Glutamatergic neuron (in vitro differentiated cells): ENCODE results near the gene PPDPF. TPM values are rescaled to one million over a fixed set of nuclear protein-coding genes. Genes with fewer than 3 reads are reported as not detected.

ENCODE experiments used
- DNase-seq: peaks from one replicate; pipeline ENCODE4 v3.0.0; 2022
- H3K27ac Mint-ChIP-seq: one replicate; pipeline ENCODE4 v1.8.0; 2020; ENCODE audit warnings: mild to moderate bottlenecking, mixed read lengths, inconsistent platforms; ENCODE audit not compliant: unreplicated experiment
- H3K27me3 Mint-ChIP-seq: one replicate; pipeline ENCODE4 v1.8.0; 2020; ENCODE audit warnings: mild to moderate bottlenecking, moderate library complexity, mixed read lengths, inconsistent platforms; ENCODE audit not compliant: unreplicated experiment
- H3K36me3 Mint-ChIP-seq: one replicate; pipeline ENCODE4 v1.8.0; 2020; ENCODE audit warnings: mild to moderate bottlenecking, mixed read lengths, inconsistent platforms; ENCODE audit not compliant: unreplicated experiment
- H3K4me1 Mint-ChIP-seq: one replicate; pipeline ENCODE4 v1.8.0; 2020; ENCODE audit warnings: mild to moderate bottlenecking, low read depth, mixed read lengths, inconsistent platforms; ENCODE audit not compliant: unreplicated experiment
- H3K4me3 Mint-ChIP-seq: one replicate; pipeline ENCODE4 v1.8.0; 2020; ENCODE audit warnings: mild to moderate bottlenecking, mixed read lengths, inconsistent platforms; ENCODE audit not compliant: unreplicated experiment
- H3K9me3 Mint-ChIP-seq: one replicate; pipeline ENCODE4 v1.8.0; 2020; ENCODE audit warnings: mild to moderate bottlenecking, moderate library complexity, mixed read lengths, inconsistent platforms; ENCODE audit not compliant: unreplicated experiment
- total RNA-seq: library from RNA; stranded (reverse); fragmentation: NEBNext Ultra II Directional; extraction: Animal tissue kit (Norgen Biotek cat#: 25700); gene quantifications from one replicate; pipeline ENCODE4 v1.2.1, GENCODE V29; 2021; ENCODE audit not compliant: unreplicated experiment
- TF ChIP-seq, protein P1 (sequence below): fragments of 200-600 bp; sonication (generic); IDR thresholded peaks from one replicate; pipeline ENCODE4 v1.5.0; 2021; ENCODE audit not compliant: partially characterized antibody, unreplicated experiment

The PPDPF gene
- total RNA-seq, 1 donor from 2014 or later = 293 TPM

DNA sequence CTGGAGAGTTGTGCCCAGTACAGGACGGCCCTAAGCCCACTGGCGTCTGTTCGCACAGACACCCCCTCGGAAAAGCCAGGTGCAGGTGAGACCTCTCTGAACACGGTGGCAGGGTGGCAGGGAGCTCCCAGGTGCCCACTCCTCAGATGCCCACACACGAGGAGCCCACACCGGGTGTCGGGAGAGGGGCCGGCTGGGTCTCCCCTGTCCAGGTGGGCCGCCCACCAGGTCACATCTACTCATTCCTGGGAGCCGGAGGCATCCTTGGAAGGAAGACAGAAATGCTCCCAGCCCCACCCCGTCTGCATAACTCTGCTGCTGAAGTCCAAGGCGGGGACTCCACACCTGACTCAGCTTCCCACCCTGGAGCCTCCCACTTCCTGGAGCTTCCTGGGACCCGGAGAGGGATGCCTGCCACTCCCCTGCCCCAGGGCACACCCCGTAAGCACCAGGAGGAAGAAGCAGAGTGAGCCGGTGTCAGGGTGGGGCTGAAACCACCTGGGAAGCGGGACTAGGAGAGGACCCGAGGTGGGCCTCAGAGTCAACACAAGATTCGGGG lies 24.5 kb downstream of the PPDPF start:
- Mint-ChIP-seq H3K4me3 (no peak overlapping the region), H3K27ac (no peak overlapping the region), H3K27me3 (peaks cover 4% of the 10 kb centered on the region), H3K4me1 (peaks cover 3% of the 10 kb centered on the region), H3K36me3 (peaks cover 5% of the 10 kb centered on the region), H3K9me3 (peaks cover 8% of the 10 kb centered on the region)
- TF ChIP-seq, protein P1, sequence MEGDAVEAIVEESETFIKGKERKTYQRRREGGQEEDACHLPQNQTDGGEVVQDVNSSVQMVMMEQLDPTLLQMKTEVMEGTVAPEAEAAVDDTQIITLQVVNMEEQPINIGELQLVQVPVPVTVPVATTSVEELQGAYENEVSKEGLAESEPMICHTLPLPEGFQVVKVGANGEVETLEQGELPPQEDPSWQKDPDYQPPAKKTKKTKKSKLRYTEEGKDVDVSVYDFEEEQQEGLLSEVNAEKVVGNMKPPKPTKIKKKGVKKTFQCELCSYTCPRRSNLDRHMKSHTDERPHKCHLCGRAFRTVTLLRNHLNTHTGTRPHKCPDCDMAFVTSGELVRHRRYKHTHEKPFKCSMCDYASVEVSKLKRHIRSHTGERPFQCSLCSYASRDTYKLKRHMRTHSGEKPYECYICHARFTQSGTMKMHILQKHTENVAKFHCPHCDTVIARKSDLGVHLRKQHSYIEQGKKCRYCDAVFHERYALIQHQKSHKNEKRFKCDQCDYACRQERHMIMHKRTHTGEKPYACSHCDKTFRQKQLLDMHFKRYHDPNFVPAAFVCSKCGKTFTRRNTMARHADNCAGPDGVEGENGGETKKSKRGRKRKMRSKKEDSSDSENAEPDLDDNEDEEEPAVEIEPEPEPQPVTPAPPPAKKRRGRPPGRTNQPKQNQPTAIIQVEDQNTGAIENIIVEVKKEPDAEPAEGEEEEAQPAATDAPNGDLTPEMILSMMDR = no peak
- DNase-seq = no peak

DNA sequence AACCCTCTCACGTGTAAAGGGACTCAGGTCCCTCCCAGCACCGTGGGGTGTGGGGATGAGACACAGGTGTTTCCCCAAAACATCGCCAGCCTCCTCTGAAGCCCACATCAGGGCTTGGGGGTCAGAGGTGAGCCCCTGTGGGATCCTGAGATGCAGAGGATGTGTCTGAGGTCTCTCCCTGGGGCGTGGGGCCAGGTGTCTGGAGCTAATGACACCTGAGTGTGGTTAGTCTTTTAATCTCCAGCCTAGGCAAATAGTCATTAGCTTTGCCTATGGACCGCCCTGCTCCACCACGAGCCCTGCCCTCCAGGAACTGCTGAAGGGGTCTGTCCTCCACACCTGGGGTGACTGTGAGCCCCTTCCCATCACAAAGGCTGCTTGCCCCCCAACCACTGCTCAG lies 25.2 kb downstream of the PPDPF start:
- H3K36me3 Mint-ChIP-seq = peaks cover 5% of the 10 kb centered on the region
- H3K27ac Mint-ChIP-seq = no peak overlapping the region
- peaks cover 3% of the 10 kb centered on the region for H3K4me1 Mint-ChIP-seq
- no peak for DNase-seq
- no peak overlapping the region for H3K4me3 Mint-ChIP-seq
- TF ChIP-seq, protein P1 = no peak
- peaks cover 4% of the 10 kb centered on the region for H3K27me3 Mint-ChIP-seq
- peaks cover 7% of the 10 kb centered on the region for H3K9me3 Mint-ChIP-seq

DNA sequence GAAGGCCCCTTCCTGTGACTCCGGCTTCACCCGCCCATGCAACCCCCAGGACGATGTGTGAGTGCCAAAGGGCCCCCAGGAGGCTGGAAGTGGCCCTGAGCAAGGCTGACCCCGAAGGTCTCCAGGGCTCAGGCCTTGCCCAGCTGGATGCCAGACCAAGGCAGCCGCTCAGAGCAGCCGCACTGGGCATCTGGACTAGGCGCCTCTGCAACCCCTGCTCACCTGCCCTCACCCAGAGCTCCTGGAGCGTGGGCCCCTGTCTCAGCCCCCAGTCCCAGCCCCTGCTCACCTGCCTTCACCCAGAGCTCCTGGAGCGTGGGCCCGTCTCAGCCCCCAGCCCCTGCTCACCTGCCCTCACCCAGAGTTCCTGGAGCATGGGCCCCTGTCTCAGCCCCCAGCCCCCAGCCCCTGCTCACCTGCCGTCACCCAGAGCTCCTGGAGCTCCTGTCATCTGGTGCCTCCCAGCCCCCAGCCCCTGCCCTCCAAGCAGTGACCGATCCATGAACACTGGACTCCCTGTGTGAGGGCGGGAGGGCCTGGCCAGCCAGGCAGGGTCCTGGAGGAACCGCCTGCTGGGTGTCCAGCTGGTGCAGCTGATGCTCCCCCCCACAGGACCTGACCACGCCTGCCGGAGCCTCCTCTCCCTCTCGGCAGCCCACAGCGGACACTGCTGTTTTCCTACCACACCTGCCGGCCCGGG lies 25.8 kb downstream of the PPDPF start:
- Mint-ChIP-seq H3K4me1 (peaks cover 6% of the 10 kb centered on the region), H3K27me3 (peaks cover 4% of the 10 kb centered on the region), H3K27ac (no peak overlapping the region), H3K9me3 (peaks cover 9% of the 10 kb centered on the region), H3K4me3 (no peak overlapping the region), H3K36me3 (peaks cover 5% of the 10 kb centered on the region)
- TF ChIP-seq, protein P1 = no peak
- DNase-seq = no peak

DNA sequence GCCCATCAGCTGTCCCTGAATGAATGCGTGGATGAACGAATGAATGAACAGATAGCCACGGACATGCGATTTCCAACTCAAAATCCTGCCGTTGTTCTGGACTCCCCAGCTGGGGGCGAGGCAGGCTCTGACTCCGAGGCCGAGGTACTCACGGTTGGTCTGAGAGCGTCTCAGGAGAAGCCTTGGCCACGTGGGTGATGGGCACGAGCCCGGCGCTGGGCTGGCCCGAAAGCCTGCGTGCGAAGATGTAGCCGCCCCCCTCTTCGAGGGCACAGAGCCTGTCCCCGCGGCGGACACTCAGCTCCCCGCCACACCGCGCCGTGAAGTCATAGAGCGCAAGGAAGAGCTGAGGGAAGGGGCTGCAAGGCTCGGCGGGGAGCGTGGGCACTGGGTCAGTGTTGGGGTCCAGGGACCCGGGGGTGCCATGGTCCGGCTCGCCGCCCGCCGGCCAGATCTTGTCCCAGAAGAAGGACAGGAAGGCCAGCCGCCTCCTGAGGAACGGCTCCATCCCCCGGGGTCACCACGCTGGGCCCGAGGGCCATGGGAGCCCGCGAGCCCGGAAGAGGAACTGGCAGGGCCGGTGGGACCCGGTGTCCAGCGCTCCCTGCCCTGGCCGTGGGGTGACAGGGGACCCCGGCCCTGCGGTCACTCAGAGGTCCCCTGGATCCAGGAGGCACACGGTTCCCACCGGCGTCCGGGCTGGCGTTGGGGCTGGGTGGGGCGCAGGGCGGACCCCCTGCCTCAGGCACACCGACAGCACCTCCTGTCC lies 26.6 kb downstream of the PPDPF start:
- no peak for DNase-seq
- Mint-ChIP-seq H3K4me1 (peaks cover 6% of the 10 kb centered on the region), H3K4me3 (no peak overlapping the region), H3K27me3 (peaks cover 4% of the 10 kb centered on the region), H3K36me3 (peaks cover 5% of the 10 kb centered on the region), H3K27ac (no peak overlapping the region), H3K9me3 (peaks cover 9% of the 10 kb centered on the region)
- TF ChIP-seq, protein P1 = no peak
